Thyroid gland (tissue), 4 donors: ENCODE results near the gene RAPGEF4.

Experiments
- CTCF ChIP-seq, 6 experiments: fragments of 200-600 bp in 3 of 6; fragments of 450-650 bp in 3 of 6; sonication (generic) in 3 of 6; IDR thresholded peaks; one replicate each; pipeline ENCODE4 v1.5.1; 2016 to 2019; ENCODE audit warnings: antibody characterized with exemption in 6 of 6, mild to moderate bottlenecking in 2 of 6, inconsistent platforms in 1 of 6, moderate library complexity in 1 of 6
- POLR2A ChIP-seq, 2 donors: fragments of 450-650 bp; IDR thresholded peaks; one replicate each; pipeline ENCODE4 v1.6.1; 2017; ENCODE audit warnings: antibody characterized with exemption in 2 of 2, mild to moderate bottlenecking in 2 of 2, moderate library complexity in 1 of 2

DNA sequence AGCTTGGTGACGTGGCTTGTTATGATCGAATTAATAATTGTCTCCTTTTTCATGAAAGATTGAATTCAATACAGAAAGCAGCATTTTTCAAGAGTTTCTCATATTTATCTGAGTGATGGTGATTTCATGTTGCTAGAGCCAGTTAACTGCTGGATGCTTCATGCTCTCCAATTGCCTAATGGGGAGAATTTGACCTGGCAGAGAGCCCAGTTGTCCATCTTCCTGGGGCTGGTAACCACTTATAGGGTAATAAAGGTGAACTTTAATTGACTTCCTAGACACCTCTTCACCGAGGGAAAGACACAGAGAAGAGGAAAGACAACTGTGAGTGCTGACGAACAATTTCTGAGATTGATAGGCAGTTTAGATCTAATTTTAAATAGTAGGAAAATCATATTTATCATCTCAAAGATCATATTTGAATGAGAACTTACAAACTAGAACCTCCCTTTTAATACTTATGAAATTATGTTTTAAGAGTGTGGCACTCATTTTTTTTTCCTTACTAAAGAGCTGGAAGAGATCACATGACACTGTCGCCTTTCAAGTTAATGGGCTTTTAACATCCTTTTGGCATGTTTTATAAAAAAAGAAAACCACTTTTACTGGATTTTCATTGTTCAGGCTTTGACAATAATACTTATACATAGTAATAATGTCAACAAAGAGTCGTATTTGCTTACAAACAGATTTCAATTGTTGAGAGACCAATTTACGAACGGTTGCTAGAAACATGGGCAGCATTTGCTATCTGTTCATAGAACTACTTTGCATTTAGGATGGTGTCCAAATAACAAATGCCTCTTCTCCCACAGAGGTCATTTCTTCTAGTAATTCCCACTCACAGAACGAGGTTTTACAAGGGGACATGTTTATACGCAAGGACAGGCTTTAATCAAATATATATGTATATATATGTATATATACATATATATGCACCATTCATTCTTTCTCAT is 153.3 kb downstream of the RAPGEF4 start:
- TF ChIP-seq POLR2A (IDR thresholded peaks at IDR 0.05) (no peak), CTCF (IDR thresholded peaks at IDR 0.05) (no peak)
